Measurements from ENCODE around the gene ARHGEF33.

The ARHGEF33 gene

DNA sequence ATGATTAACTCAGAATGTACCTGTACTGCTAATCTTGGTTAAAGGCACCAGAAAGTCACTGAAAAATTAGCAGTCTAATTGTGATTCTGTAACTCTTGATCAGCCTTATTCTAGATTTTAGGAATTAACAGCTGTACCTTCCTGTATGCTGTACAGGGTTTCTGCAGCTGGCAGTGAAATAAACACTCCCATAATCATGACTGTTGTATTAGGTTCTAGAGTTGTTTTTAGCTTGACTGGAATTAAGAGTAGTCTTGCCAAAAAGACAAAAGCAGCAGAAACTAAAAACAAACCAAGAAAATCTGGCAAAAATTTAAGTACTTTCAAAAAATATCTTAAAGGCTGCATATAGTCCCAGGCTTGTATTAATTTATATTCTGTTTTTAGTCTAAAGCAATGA is 127.7 kb downstream of the ARHGEF33 start:
- no peak for DNase-seq (ENCODE audit: low read depth in 2 of 2)

- DNase-seq (ENCODE audit: low read depth in 2 of 2): no peak
Observed at GRCh38 chr2:39018638-39019037, 129.0 kb downstream of the ARHGEF33 start.

GRCh38 chr2:39020383-39020782 is 130.7 kb downstream of the ARHGEF33 start:
- no peak for DNase-seq (ENCODE audit: low read depth in 2 of 2)

GRCh38 chr2:39022642-39023235 is 133.1 kb downstream of the ARHGEF33 start:
- DNase-seq (ENCODE audit: low read depth in 2 of 2): no peak

DNA sequence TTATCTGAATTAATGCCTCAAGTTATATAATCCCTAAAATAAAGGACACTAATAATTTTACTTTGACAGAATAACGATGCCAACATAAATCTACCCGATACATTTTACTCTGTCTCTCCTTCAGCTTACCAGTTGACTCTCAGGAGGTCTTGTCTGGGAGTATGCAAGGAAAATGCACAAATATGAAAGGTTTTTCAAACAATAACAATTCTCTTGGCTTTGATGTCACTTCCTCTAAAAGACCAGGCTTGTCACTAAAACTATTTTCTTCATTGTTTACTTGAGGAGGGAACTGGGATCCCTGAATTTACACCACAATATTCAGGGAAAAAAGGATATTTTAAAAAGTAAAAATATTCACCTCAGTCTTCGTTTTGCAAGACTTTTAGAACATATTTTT is 134.0 kb downstream of the ARHGEF33 start:
- DNase-seq (ENCODE audit: low read depth in 2 of 2): no peak

DNA sequence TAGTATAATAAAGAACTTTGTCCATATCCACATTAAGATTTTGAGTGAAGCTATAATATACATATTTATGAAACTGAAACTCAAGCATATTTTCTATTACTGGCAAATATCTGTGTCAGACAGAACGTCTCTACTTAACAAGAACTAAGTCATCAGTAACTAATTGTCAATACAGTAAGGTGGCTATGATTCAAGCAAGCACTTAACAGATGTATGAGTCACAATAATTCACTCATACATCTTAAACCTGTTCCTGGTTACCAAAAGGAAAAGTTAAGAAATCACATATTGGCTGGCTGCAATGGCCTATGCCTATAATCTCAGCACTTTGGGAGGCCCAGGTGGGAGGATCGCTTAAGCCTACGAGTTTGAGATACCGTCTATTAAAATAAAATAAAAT is 135.2 kb downstream of the ARHGEF33 start:
- no peak for DNase-seq (ENCODE audit: low read depth in 2 of 2)
